ENCODE measurements around the gene SCGB1C1. TPM values are rescaled to one million over a fixed set of nuclear protein-coding genes. Genes with fewer than 3 reads are reported as not detected.
"Not testable (repeated sequence)": the region's sequence is repeated elsewhere in the genome, so short reads cannot be mapped to it uniquely, and the experiment has no call there.

The SCGB1C1 gene
- total and polyA plus RNA-seq, 9 donors, result not detected

DNA sequence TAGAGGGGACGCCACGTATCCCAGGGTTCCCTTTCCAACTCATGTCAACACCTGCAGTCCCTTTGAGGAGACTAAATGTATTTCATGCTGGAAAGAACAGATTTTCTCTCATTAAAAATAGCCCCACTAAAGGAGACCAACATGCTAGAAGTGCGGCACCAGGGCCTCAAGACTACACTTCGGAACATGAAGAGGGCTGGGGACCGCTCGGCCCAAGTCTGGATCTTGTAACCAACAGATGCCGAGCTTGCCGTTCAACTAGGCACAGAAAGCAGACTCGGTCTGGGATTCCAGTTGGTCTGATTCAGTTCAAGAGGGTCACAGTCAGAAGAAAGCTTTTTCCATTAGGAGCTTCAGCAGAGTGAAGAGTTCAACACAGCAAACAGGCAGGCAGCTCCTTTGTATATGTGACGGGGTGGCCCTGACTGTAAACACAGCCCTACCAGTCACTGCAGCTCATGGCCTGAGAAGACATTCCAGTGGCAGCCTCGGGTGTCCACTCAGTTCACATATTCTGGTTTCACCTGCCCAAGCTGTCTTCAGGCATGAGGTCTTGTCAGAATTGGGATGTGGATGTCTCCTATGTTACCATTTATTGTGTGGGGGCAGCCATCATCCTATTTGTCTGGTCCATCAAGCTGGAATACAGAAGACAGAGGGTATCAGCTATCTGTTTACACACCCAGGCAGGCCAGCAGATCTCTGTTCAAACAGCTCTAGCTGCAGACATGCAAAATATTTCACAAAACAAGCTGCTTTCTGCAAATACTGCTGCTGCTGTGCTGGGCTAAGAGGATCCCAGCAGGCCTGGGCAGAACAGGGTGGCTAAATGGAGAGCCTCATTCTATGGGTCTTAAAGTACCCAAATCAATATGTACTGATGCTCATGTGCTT lies 23.4 kb downstream of the SCGB1C1 start:
- WGBS, 3 donors, result 83 to 89% (median 85%) methylated on average over 11 of the region's 11 CpGs
- no peaks in the 10 kb centered on the region for H3K36me3 ChIP-seq
- no peak for DNase-seq
- H3K9me3 ChIP-seq, result no peaks in the 10 kb centered on the region
- H3K4me3 ChIP-seq, result no peak overlapping the region
- H3K27me3 ChIP-seq, result no peaks in the 10 kb centered on the region
- H3K4me1 ChIP-seq (ENCODE audit: insufficient read depth), result no peaks in the 10 kb centered on the region
- H3K27ac ChIP-seq, result no peak overlapping the region
- intact Hi-C loops (cut with DNase I), result no loop called here
- no peak for TF ChIP-seq POLR2A (IDR thresholded peaks at IDR 0.05)
- no peak for TF ChIP-seq EP300 (IDR thresholded peaks at IDR 0.05)
- TF ChIP-seq, protein P1, sequence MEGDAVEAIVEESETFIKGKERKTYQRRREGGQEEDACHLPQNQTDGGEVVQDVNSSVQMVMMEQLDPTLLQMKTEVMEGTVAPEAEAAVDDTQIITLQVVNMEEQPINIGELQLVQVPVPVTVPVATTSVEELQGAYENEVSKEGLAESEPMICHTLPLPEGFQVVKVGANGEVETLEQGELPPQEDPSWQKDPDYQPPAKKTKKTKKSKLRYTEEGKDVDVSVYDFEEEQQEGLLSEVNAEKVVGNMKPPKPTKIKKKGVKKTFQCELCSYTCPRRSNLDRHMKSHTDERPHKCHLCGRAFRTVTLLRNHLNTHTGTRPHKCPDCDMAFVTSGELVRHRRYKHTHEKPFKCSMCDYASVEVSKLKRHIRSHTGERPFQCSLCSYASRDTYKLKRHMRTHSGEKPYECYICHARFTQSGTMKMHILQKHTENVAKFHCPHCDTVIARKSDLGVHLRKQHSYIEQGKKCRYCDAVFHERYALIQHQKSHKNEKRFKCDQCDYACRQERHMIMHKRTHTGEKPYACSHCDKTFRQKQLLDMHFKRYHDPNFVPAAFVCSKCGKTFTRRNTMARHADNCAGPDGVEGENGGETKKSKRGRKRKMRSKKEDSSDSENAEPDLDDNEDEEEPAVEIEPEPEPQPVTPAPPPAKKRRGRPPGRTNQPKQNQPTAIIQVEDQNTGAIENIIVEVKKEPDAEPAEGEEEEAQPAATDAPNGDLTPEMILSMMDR (IDR thresholded peaks at IDR 0.05), result no peak

DNA sequence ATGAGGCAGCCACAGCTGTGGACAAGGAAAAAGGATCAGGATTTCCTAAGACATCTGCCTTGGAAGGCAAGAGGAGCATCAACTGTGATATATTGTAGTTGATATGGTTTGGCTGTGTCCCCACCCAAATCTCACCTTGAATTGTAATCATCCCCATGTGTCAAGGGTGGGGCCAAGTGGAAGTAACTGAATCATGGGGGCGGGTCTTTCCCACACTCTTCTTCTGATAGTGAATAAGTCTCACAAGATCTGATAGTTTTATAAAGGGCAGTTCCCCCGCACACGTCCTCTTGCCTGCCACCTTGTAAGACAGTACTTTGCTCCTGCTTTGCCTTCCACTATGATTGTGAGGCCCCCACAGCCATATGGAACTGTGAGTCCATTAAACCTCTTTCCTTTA lies 24.8 kb downstream of the SCGB1C1 start:
- Histone ChIP-seq H3K36me3 (no peaks in the 10 kb centered on the region), H3K27me3 (no peaks in the 10 kb centered on the region), H3K4me3 (no peak overlapping the region), H3K4me1 (ENCODE audit: insufficient read depth) (no peaks in the 10 kb centered on the region), H3K27ac (no peak overlapping the region), H3K9me3 (no peaks in the 10 kb centered on the region)
- no peak for TF ChIP-seq EP300 (IDR thresholded peaks at IDR 0.05)
- TF ChIP-seq, protein P1 (IDR thresholded peaks at IDR 0.05), result no peak
- no peak for TF ChIP-seq POLR2A (IDR thresholded peaks at IDR 0.05)
- intact Hi-C loops (cut with DNase I), result no loop called here
- peak in 1 of 5 donors; percentile 5 for DNase-seq
- WGBS, 3 donors, result 91 to 93% (median 91%) methylated on average over 3 of the region's 3 CpGs

DNA sequence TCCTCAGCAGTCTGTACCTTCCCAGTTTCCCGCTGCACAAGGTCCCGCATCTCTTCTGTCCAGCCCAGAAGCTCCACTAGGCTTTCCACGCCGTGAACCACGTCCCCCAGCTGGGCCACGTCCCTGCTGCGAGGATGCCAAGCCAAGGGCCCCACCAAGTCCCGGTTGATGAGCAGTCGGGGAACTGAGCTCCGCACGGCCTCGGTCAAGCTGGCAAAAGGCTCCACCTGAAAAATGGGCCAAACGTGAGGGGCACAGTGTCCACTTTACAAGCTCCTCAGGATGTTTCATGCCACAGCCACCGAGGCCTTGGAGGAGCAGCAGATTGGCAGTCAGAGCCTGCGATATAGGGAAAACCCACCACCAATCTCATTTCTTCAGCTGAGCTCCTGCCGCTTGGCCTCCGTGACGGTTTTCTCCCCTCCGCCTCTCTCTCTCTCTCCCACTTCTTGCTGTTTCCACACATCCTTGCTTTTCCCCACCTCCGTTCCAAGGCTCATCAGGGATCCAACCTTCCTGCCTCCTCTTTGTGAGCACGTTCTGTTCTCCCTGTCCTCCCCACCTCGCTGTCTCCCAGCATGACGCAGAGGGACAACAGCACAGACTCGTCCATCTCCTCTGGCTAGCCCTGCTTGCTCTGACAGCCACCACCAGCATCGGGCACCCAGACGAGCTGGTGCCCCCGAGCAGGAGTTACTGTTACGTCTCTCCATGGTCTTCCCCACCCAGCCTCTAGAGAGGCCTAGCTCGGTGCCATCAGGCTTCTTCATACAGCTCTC lies 26.1 kb downstream of the SCGB1C1 start:
- H3K27me3 ChIP-seq, result no peaks in the 10 kb centered on the region
- 86 to 89% (median 88%) methylated on average over 29 of the region's 29 CpGs for WGBS, 3 donors
- no peak overlapping the region for H3K4me3 ChIP-seq
- no peak overlapping the region for H3K27ac ChIP-seq
- peak in 1 of 5 donors; percentile 7 for DNase-seq
- H3K4me1 ChIP-seq (ENCODE audit: insufficient read depth), result no peaks in the 10 kb centered on the region
- no peaks in the 10 kb centered on the region for H3K36me3 ChIP-seq
- intact Hi-C loops (cut with DNase I), result no loop called here
- TF ChIP-seq EP300 (IDR thresholded peaks at IDR 0.05) (no peak), POLR2A (IDR thresholded peaks at IDR 0.05) (no peak)
- TF ChIP-seq, protein P1 (IDR thresholded peaks at IDR 0.05), result no peak
- H3K9me3 ChIP-seq, result no peaks in the 10 kb centered on the region

DNA sequence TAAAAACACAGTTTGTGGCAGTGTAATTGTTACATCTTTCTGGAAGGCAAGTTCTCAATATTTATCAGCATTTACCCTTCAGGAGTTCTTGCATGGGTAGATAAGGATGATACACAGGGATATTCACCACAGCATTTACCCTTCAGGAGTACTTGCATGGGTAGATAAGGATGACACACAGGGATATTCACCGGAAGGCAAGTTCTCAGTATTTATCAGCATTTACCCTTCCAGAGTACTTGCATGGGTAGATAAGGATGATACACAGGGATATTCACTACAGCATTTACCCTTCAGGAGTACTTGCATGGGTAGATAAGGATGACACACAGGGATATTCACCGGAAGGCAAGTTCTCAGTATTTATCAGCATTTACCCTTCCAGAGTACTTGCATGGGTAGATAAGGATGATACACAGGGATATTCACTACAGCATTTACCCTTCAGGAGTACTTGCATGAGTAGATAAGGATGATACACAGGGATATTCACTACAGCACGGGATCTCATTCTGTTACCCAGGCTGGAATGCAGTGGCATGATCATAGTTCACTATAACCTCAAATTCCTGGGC lies 27.9 kb downstream of the SCGB1C1 start:
- H3K4me3 ChIP-seq; H3K4me1 ChIP-seq (ENCODE audit: insufficient read depth); H3K9me3 ChIP-seq; H3K27me3 ChIP-seq; H3K36me3 ChIP-seq; intact Hi-C loops (cut with DNase I); DNase-seq; H3K27ac ChIP-seq: not testable (repeated sequence)
- 76 to 80% (median 77%) methylated on average over 3 of the region's 3 CpGs for WGBS, 3 donors

Data from ovary (tissue), 9 donors.